OCI-LY3 (cell line): ENCODE data around the gene PLTP.

Source experiments
- H2AFZ ChIP-seq: fragments of 200-600, 300-600 bp; shearing (Covaris generic); 2 replicates; pipeline ENCODE4 v1.6.0; 2014; ENCODE audit warnings: antibody characterized with exemption, low read depth, low read length
- H3K27ac ChIP-seq: fragments of 200-600, 300-600 bp; sonication (generic); 2 replicates; pipeline ENCODE4 v1.5.1; 2014; ENCODE audit warnings: mild to moderate bottlenecking, low read length, moderate library complexity, mixed read lengths
- H3K27me3 ChIP-seq: fragments of 200-600, 300-600 bp; sonication (generic); 2 replicates; pipeline ENCODE4 v1.6.1; 2014; ENCODE audit warnings: low read depth, low read length, mixed read lengths
- H3K36me3 ChIP-seq: fragments of 200-600, 300-600 bp; sonication (generic); replicated peaks from 2 replicates; pipeline ENCODE3; 2014; ENCODE audit warnings: low read depth, low read length, mixed read lengths
- H3K4me1 ChIP-seq: fragments of 300-600, 200-600 bp; sonication (generic); 2 replicates; pipeline ENCODE4 v1.6.1; 2014; ENCODE audit warnings: low read length, mixed read lengths
- H3K4me2 ChIP-seq: fragments of 200-600, 300-600 bp; sonication (generic); 2 replicates; pipeline ENCODE4 v1.6.1; 2014; ENCODE audit warnings: low read length, mixed read lengths
- H3K4me3 ChIP-seq: fragments of 300-600, 200-600 bp; sonication (generic); 2 replicates; pipeline ENCODE4 v1.5.1; 2014; ENCODE audit warnings: antibody characterized with exemption, mild to moderate bottlenecking, low read length, moderate library complexity
- H3K79me2 ChIP-seq: fragments of 300-600, 200-600 bp; shearing (Covaris generic); 2 replicates; pipeline ENCODE4 v1.6.1; 2014; ENCODE audit warnings: mild to moderate bottlenecking, low read length, mixed read lengths
- H3K9ac ChIP-seq: fragments of 300-600, 200-600 bp; shearing (Covaris generic); 2 replicates; pipeline ENCODE4 v1.6.0; 2014; ENCODE audit warnings: mild to moderate bottlenecking, low read length, moderate library complexity
- H3K9me3 ChIP-seq: fragments of 200-600, 300-600 bp; shearing (Covaris generic); 2 replicates; pipeline ENCODE4 v1.6.1; 2014; ENCODE audit warnings: low read length, mixed read lengths; ENCODE audit not compliant: insufficient read depth
- H4K20me1 ChIP-seq: fragments of 200-600, 300-600 bp; sonication (generic); 2 replicates; pipeline ENCODE4 v1.6.1; 2016; ENCODE audit warnings: low read length, mixed read lengths; ENCODE audit not compliant: insufficient read depth
- CTCF ChIP-seq: fragments of 200-600, 300-600 bp; sonication (generic); IDR thresholded peaks from 2 replicates; pipeline ENCODE4 v1.5.1; 2014; ENCODE audit warnings: antibody characterized with exemption, low read length, low read depth
- EZH2phosphoT487 ChIP-seq: fragments of 200-600 bp; shearing (Covaris generic); IDR thresholded peaks from 2 replicates; pipeline ENCODE4 v1.6.1; 2018; ENCODE audit warnings: antibody characterized with exemption, mixed run types, low read depth

The PLTP gene

GRCh38 chr20:45940469-45940868 lies 28.5 kb upstream of the PLTP start:
- H3K79me2 ChIP-seq: peaks cover 24% of the 10 kb centered on the region
- no peaks in the 10 kb centered on the region for H3K27me3 ChIP-seq
- peaks cover 13% of the 10 kb centered on the region for H4K20me1 ChIP-seq
- H3K4me1 ChIP-seq: peaks cover 4% of the 10 kb centered on the region
- TF ChIP-seq EZH2phosphoT487 (no peak), CTCF (no peak)
- H3K4me3 ChIP-seq: no peak overlapping the region
- no peak overlapping the region for H3K27ac ChIP-seq
- H2AFZ ChIP-seq: no peak overlapping the region
- H3K36me3 ChIP-seq: peaks cover 70% of the 10 kb centered on the region
- H3K4me2 ChIP-seq: no peak overlapping the region
- no peak overlapping the region for H3K9ac ChIP-seq
- H3K9me3 ChIP-seq: no peaks in the 10 kb centered on the region

GRCh38 chr20:45940053-45940452 lies 28.1 kb upstream of the PLTP start:
- Histone ChIP-seq H3K27me3 (no peaks in the 10 kb centered on the region), H3K9ac (no peak overlapping the region), H3K9me3 (no peaks in the 10 kb centered on the region), H4K20me1 (peaks cover 13% of the 10 kb centered on the region), H3K79me2 (peaks cover 28% of the 10 kb centered on the region), H3K4me2 (no peak overlapping the region), H3K4me3 (no peak overlapping the region), H2AFZ (no peak overlapping the region), H3K27ac (no peak overlapping the region), H3K36me3 (peaks cover 66% of the 10 kb centered on the region), H3K4me1 (peaks cover 4% of the 10 kb centered on the region)
- TF ChIP-seq EZH2phosphoT487: no peak
- TF ChIP-seq CTCF: no peak

GRCh38 chr20:45938727-45939438 lies 26.9 kb upstream of the PLTP start:
- Histone ChIP-seq H3K27me3 (no peaks in the 10 kb centered on the region), H3K4me2 (no peak overlapping the region), H3K79me2 (peaks cover 32% of the 10 kb centered on the region), H4K20me1 (peaks cover 13% of the 10 kb centered on the region), H3K4me3 (no peak overlapping the region), H3K9ac (no peak overlapping the region), H2AFZ (no peak overlapping the region), H3K4me1 (peaks cover 4% of the 10 kb centered on the region), H3K9me3 (no peaks in the 10 kb centered on the region), H3K36me3 (peaks cover 54% of the 10 kb centered on the region), H3K27ac (no peak overlapping the region)
- TF ChIP-seq EZH2phosphoT487 (no peak), CTCF (no peak)

- Histone ChIP-seq H3K27ac (no peak overlapping the region), H3K27me3 (no peaks in the 10 kb centered on the region), H3K4me2 (no peak overlapping the region), H3K4me1 (peaks cover 11% of the 10 kb centered on the region), H3K36me3 (peaks cover 43% of the 10 kb centered on the region), H3K79me2 (peaks cover 42% of the 10 kb centered on the region), H3K9ac (no peak overlapping the region), H4K20me1 (peaks cover 13% of the 10 kb centered on the region), H3K4me3 (no peak overlapping the region), H2AFZ (no peak overlapping the region), H3K9me3 (no peaks in the 10 kb centered on the region)
- TF ChIP-seq EZH2phosphoT487 (no peak), CTCF (no peak)
Measured at GRCh38 chr20:45937765-45938164, 25.8 kb upstream of the PLTP start.
